GM23338 (cell line): ENCODE data around the gene BTRC.

Experiments used
- CREB1 ChIP-seq: fragments of 250-450 bp; sonication (Bioruptor Pico); IDR thresholded peaks from 2 replicates; pipeline ENCODE4 v1.5.0; 2020; ENCODE audit warnings: low read depth, mild to moderate bottlenecking, moderate library complexity
- CTCF ChIP-seq, 2 experiments: fragments of 200-600 bp in 1 of 2; sonication (generic) in 1 of 2; conservative IDR thresholded peaks; 2 replicates each; pipeline versions ENCODE4 v1.5.1 to v1.6.1; 2016 to 2017; ENCODE audit warnings: antibody characterized with exemption in 2 of 2, low read depth in 2 of 2, mild to moderate bottlenecking in 2 of 2, moderate library complexity in 1 of 2
- ETS1 ChIP-seq: IDR thresholded peaks from 2 replicates; pipeline ENCODE4 v1.6.1; 2016; ENCODE audit warnings: antibody characterized with exemption
- EZH2 ChIP-seq: fragments of 200-600 bp; sonication (generic); IDR thresholded peaks from one replicate; pipeline ENCODE4 v1.8.0; 2017; ENCODE audit warnings: antibody characterized with exemption, mild to moderate bottlenecking, low read depth; ENCODE audit not compliant: unreplicated experiment
- EZH2phosphoT487 ChIP-seq: fragments of 200-600 bp; sonication (generic); IDR thresholded peaks from one replicate; pipeline ENCODE4 v1.8.1; 2018; ENCODE audit warnings: antibody characterized with exemption; ENCODE audit not compliant: unreplicated experiment
- JUNB ChIP-seq: IDR thresholded peaks from one replicate; pipeline ENCODE4 v1.6.1; 2016; ENCODE audit warnings: antibody characterized with exemption; ENCODE audit not compliant: unreplicated experiment
- NANOG ChIP-seq: IDR thresholded peaks from 2 replicates; pipeline ENCODE4 v1.6.1; 2016; ENCODE audit warnings: antibody characterized with exemption, borderline replicate concordance
- POLR2AphosphoS5 ChIP-seq: IDR thresholded peaks from 2 replicates; pipeline ENCODE4 v1.6.1; 2016; ENCODE audit warnings: antibody characterized with exemption, low read depth
- REST ChIP-seq: IDR thresholded peaks from one replicate; pipeline ENCODE4 v1.6.1; 2018; ENCODE audit warnings: antibody characterized with exemption; ENCODE audit not compliant: unreplicated experiment
- STAT1 ChIP-seq: IDR thresholded peaks from one replicate; pipeline ENCODE4 v1.6.1; 2016; ENCODE audit warnings: antibody characterized with exemption; ENCODE audit not compliant: unreplicated experiment
- ZNF114 ChIP-seq: fragments of 250-450 bp; sonication (Bioruptor Pico); IDR thresholded peaks from 2 replicates; pipeline ENCODE4 v1.5.0; 2020; ENCODE audit warnings: mild to moderate bottlenecking, moderate library complexity
- ZNF331 ChIP-seq: fragments of 250-450 bp; sonication (Bioruptor Pico); IDR thresholded peaks from 2 replicates; pipeline ENCODE4 v1.5.0; 2020; ENCODE audit warnings: low read depth, mild to moderate bottlenecking, moderate library complexity
- ZNF462 ChIP-seq: fragments of 250-450 bp; sonication (Bioruptor Pico); IDR thresholded peaks from 2 replicates; pipeline ENCODE4 v1.5.0; 2020; ENCODE audit warnings: mild to moderate bottlenecking, moderate library complexity

- TF ChIP-seq CTCF (conservative IDR thresholded peaks at IDR 0.05; ENCODE audit: low read depth in 2 of 2) = no peak
- TF ChIP-seq POLR2AphosphoS5 = no peak
- no peak for TF ChIP-seq CREB1 (CRISPR knock-in tag)
- no peak for TF ChIP-seq EZH2
- TF ChIP-seq REST = no peak
- no peak for TF ChIP-seq EZH2phosphoT487
- no peak for TF ChIP-seq ZNF462 (CRISPR knock-in tag)
- TF ChIP-seq STAT1 = no peak
- TF ChIP-seq JUNB = no peak
- TF ChIP-seq ZNF114 (CRISPR knock-in tag) = no peak
- TF ChIP-seq NANOG = no peak
- no peak for TF ChIP-seq ETS1
- no peak for TF ChIP-seq ZNF331
These were observed 110.6 kb downstream of the BTRC start for GRCh38 chr10:101464599-101464998.
